ENCODE measurements around the gene CACNA1S.
A peak's percentile ranks its signal among the peaks of the same experiment; 100 is the strongest.

CACNA1S gene

GRCh38 chr1:201090541-201090940 lies 21.7 kb downstream of the CACNA1S start:
- DNase-seq = no peak

- no peak for DNase-seq
Observed at GRCh38 chr1:201089596-201089995, 22.6 kb downstream of the CACNA1S start.

GRCh38 chr1:201088901-201089525 lies 23.2 kb downstream of the CACNA1S start:
- DNase-seq = no peak

- no peak for DNase-seq
Observed at GRCh38 chr1:201088395-201088794, 23.8 kb downstream of the CACNA1S start.

GRCh38 chr1:201085902-201086735 lies 26.1 kb downstream of the CACNA1S start:
- peak; percentile 6 for DNase-seq

GRCh38 chr1:201084295-201084694 lies 27.9 kb downstream of the CACNA1S start:
- no peak for DNase-seq

GRCh38 chr1:201083741-201084140 lies 28.5 kb downstream of the CACNA1S start:
- DNase-seq = no peak

GRCh38 chr1:201080135-201080534 lies 32.1 kb downstream of the CACNA1S start:
- DNase-seq = no peak

- DNase-seq = no peak
Observed at GRCh38 chr1:201077736-201078135, 34.5 kb downstream of the CACNA1S start.

GRCh38 chr1:201077116-201077515 lies 35.1 kb downstream of the CACNA1S start:
- no peak for DNase-seq

- no peak for DNase-seq
Observed at GRCh38 chr1:201076092-201076491, 36.1 kb downstream of the CACNA1S start.

- DNase-seq = no peak
Observed at GRCh38 chr1:201074018-201074417, 38.2 kb downstream of the CACNA1S start.

- no peak for DNase-seq
Observed at GRCh38 chr1:201072922-201073321, 39.3 kb downstream of the CACNA1S start.

GRCh38 chr1:201072149-201072548 lies 40.1 kb downstream of the CACNA1S start:
- no peak for DNase-seq

GRCh38 chr1:201069636-201070035 lies 42.6 kb downstream of the CACNA1S start:
- DNase-seq = no peak

GRCh38 chr1:201068976-201069375 lies 43.2 kb downstream of the CACNA1S start:
- DNase-seq = no peak

- DNase-seq = no peak
Observed at GRCh38 chr1:201066986-201067385, 45.2 kb downstream of the CACNA1S start.

- no peak for DNase-seq
Observed at GRCh38 chr1:201065686-201066085, 46.5 kb downstream of the CACNA1S start.

- DNase-seq = no peak
Observed at GRCh38 chr1:201064806-201065205, 47.4 kb downstream of the CACNA1S start.

GRCh38 chr1:201063145-201063544 lies 49.1 kb downstream of the CACNA1S start:
- no peak for DNase-seq

- DNase-seq = no peak
Observed at GRCh38 chr1:201062511-201063091, 49.6 kb downstream of the CACNA1S start.

GRCh38 chr1:201061886-201062285 lies 50.3 kb downstream of the CACNA1S start:
- DNase-seq = no peak

GRCh38 chr1:201061049-201061448 lies 51.2 kb downstream of the CACNA1S start:
- DNase-seq = no peak

- DNase-seq = no peak
Observed at GRCh38 chr1:201060586-201060985, 51.6 kb downstream of the CACNA1S start.
